Measurements from ENCODE around the gene CYP2S1.
A peak's percentile ranks its signal among the peaks of the same experiment; 100 is the strongest.

CYP2S1 gene

GRCh38 chr19:41230067-41230857 lies 37.2 kb downstream of the CYP2S1 start:
- Histone ChIP-seq H3K27me3 (ENCODE audit: insufficient read depth, poor library complexity, severe bottlenecking) (no peaks in the 10 kb centered on the region), H3K36me3 (ENCODE audit: low read depth) (peaks cover 85% of the 10 kb centered on the region), H3K4me1 (ENCODE audit: insufficient read depth, poor library complexity, severe bottlenecking) (peaks cover 12% of the 10 kb centered on the region), H3K9me3 (ENCODE audit: severe bottlenecking) (no peaks in the 10 kb centered on the region), H3K4me3 (ENCODE audit: severe bottlenecking) (no peak overlapping the region), H3K27ac (ENCODE audit: poor library complexity, severe bottlenecking) (peak overlapping the region; percentile 95)
- TF ChIP-seq CTCF (IDR thresholded peaks at IDR 0.05; ENCODE audit: poor library complexity, severe bottlenecking) = no peak
- no peak for ATAC-seq (ENCODE audit: low read depth)
- DNase-seq (ENCODE audit: low spot score) = no peak

DNA sequence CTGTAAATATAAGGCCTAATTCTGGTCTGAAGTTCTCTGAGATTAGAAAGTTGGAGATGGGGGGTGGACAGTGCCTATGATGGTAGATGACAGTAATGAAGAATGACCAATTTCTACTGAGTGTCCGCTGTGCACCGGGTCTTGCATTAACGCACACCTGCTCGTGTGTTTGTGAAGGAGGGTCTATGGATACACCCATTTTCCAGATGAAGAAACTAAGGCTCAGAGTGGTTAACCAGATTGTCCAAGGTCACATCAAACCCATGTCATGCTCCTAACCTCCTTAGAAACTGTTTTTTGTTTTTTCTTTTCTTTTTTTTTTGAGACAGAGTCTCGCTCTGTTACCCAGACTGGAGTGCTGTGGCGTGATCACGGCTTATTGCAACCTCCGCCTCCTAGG lies 39.7 kb downstream of the CYP2S1 start:
- H3K36me3 ChIP-seq (ENCODE audit: low read depth) = peaks cover 86% of the 10 kb centered on the region
- no peak overlapping the region for H3K4me3 ChIP-seq (ENCODE audit: severe bottlenecking)
- TF ChIP-seq CTCF (IDR thresholded peaks at IDR 0.05; ENCODE audit: poor library complexity, severe bottlenecking) = no peak
- H3K4me1 ChIP-seq (ENCODE audit: insufficient read depth, poor library complexity, severe bottlenecking) = no peaks in the 10 kb centered on the region
- H3K27me3 ChIP-seq (ENCODE audit: insufficient read depth, poor library complexity, severe bottlenecking) = no peaks in the 10 kb centered on the region
- no peak for DNase-seq (ENCODE audit: low spot score)
- H3K9me3 ChIP-seq (ENCODE audit: severe bottlenecking) = no peaks in the 10 kb centered on the region
- no peak overlapping the region for H3K27ac ChIP-seq (ENCODE audit: poor library complexity, severe bottlenecking)
- no peak for ATAC-seq (ENCODE audit: low read depth)

DNA sequence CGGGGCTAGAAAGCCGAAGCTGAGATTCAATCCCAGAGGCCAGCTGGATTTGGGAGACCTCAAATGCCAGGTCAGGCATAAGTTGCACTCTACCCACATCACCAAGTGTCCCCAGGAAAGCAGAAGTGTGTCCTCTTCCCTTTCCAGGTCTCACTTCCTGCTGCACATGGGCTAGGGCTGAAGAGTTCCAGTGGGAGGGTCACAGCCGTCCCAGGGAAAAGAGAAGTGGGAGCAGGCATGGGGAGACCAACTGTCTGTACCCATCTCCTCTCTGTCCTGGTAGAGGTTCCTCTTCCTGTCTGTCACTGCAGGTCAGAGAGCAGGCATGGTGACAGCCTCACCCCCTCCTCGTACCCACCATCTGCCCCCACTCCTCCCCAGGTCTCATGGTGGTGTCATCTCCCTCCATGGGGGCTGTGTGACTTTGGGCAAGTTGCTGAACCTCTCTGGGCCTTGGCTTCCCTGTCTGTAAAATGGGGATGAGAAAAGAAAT lies 40.8 kb downstream of the CYP2S1 start:
- H3K4me1 ChIP-seq (ENCODE audit: insufficient read depth, poor library complexity, severe bottlenecking) = no peaks in the 10 kb centered on the region
- H3K36me3 ChIP-seq (ENCODE audit: low read depth) = peaks cover 87% of the 10 kb centered on the region
- no peak for ATAC-seq (ENCODE audit: low read depth)
- DNase-seq (ENCODE audit: low spot score) = no peak
- H3K27me3 ChIP-seq (ENCODE audit: insufficient read depth, poor library complexity, severe bottlenecking) = no peaks in the 10 kb centered on the region
- TF ChIP-seq CTCF (IDR thresholded peaks at IDR 0.05; ENCODE audit: poor library complexity, severe bottlenecking) = no peak
- H3K4me3 ChIP-seq (ENCODE audit: severe bottlenecking) = no peak overlapping the region
- H3K27ac ChIP-seq (ENCODE audit: poor library complexity, severe bottlenecking) = no peak overlapping the region
- no peaks in the 10 kb centered on the region for H3K9me3 ChIP-seq (ENCODE audit: severe bottlenecking)

GRCh38 chr19:41234512-41235168 lies 41.6 kb downstream of the CYP2S1 start:
- Histone ChIP-seq H3K27ac (ENCODE audit: poor library complexity, severe bottlenecking) (no peak overlapping the region), H3K4me3 (ENCODE audit: severe bottlenecking) (no peak overlapping the region), H3K9me3 (ENCODE audit: severe bottlenecking) (no peaks in the 10 kb centered on the region), H3K4me1 (ENCODE audit: insufficient read depth, poor library complexity, severe bottlenecking) (no peaks in the 10 kb centered on the region), H3K27me3 (ENCODE audit: insufficient read depth, poor library complexity, severe bottlenecking) (no peaks in the 10 kb centered on the region), H3K36me3 (ENCODE audit: low read depth) (peaks cover 91% of the 10 kb centered on the region)
- no peak for TF ChIP-seq CTCF (IDR thresholded peaks at IDR 0.05; ENCODE audit: poor library complexity, severe bottlenecking)
- no peak for ATAC-seq (ENCODE audit: low read depth)
- no peak for DNase-seq (ENCODE audit: low spot score)

All from RWPE2 (cell line).